NCI-H226 (cell line): ENCODE data around the gene DELE1.

Experiments used
- DNase-seq: peaks from one replicate; pipeline ENCODE4 v3.0.0-alpha.2; 2015

DELE1 gene, protein sequence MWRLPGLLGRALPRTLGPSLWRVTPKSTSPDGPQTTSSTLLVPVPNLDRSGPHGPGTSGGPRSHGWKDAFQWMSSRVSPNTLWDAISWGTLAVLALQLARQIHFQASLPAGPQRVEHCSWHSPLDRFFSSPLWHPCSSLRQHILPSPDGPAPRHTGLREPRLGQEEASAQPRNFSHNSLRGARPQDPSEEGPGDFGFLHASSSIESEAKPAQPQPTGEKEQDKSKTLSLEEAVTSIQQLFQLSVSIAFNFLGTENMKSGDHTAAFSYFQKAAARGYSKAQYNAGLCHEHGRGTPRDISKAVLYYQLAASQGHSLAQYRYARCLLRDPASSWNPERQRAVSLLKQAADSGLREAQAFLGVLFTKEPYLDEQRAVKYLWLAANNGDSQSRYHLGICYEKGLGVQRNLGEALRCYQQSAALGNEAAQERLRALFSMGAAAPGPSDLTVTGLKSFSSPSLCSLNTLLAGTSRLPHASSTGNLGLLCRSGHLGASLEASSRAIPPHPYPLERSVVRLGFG

GRCh38 chr5:141923448-141924313, at the start of gene DELE1:
TSS of gene DELE1 (plus strand) at chr5:141923871. CDS start at chr5:141923942, 71 bp downstream.
- DNase-seq = peak; percentile 92

- DNase-seq = no peak
These were observed 49.8 kb upstream of the DELE1 start for GRCh38 chr5:141873933-141874261.

DNA sequence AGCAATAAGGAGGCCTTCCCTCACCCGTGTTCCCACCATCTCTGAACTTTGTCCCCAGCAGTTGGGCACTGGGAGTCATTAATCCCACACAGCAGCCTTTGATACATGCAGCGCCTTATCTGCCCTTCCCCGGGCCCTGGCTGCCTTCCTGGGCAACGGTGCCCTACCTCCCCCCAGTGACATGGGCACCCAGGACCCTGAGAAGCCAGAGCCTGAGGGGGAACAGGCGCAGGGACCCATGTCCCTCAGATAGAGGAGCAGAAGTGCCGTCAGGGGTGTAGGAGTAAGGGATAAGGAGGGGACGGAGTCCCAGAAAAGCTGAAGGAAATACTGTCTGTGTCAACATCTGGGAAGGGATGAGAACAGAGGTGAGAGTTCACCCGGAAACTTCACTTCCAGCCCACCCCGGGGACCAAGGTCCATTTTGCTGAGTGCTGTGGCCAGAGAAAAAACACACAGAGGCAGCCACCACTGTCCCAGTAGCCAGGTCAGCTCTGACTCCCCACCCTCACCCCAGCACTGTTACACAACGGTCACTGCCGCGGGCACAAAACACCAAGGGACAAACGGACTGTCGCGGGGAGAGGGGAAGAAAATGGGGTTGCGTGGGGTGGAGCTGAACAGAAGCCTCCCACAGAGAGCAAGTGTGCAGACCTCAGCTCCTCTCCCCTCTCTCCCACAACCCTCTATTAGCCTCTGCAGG, 49.3 kb upstream of the DELE1 start:
- DNase-seq = no peak

DNA sequence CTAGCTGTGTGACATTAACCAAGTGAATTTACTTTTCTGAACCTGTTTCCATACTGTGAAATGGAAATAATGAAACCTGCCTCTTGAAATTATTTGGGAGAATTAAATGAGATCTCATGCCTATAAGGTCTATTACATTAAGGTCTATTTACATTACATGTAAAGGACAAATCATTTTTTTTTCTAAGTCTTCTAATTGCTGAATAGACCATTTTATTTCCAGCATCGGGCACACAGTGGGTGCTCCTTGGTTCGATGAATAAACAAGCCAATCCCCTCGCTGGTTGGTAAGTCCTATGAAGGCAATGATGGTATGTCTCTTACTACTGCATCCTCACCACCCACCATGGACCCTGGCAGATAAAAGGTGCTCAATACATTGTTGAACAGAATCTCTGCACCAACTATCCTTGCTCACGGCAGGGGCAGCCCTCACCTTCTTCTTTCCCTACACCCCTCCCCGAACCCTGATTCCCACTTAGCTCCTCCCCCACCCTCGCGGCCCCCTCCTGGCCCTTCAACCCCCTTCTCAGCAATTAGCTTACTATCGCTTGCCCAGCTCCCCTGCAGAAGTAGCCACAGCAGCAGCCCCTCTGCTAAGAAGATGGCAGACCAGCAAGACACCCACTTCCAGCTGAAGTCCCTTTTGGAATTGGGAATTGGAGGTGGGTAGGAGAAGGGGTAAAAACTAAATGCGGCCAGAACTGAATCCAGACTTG, 48.5 kb upstream of the DELE1 start:
- DNase-seq = no peak

GRCh38 chr5:141875795-141876627, 47.7 kb upstream of the DELE1 start:
- DNase-seq = no peak

DNA sequence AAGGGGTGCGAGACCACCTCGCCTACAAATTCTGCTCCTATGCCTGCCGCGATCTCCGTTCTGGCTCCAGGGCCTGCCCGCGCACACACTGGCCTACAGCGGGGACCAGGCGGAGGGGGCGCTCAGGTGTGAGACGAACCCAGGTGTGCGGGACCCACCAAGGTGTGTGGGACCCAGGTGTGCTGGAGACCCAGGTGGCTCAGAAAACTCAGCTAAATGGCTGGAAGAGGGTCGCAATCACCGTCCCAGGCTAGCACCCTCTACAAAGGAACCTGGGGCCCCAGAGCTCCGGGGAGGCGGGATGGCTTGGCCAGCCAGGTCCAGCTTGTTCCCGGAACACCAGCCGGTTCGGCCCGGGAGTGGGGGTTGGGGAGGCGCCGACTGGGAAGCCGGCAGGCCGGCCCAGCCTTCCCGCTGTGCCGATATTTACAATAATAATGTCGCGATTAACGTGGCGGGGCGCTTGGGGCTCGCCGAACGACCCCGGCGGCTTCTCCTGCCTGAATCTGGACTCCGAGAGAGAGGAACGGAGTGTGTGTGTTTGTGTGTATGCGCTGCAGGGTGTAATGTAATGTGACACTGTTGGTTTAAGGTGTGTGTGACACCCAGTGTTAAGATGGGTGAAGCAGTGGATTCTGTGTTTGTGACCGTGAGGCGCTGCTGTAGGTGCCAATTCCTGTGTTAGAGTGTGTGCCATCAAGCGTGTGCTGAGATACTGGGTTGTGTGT, 46.9 kb upstream of the DELE1 start:
- no peak for DNase-seq

DNA sequence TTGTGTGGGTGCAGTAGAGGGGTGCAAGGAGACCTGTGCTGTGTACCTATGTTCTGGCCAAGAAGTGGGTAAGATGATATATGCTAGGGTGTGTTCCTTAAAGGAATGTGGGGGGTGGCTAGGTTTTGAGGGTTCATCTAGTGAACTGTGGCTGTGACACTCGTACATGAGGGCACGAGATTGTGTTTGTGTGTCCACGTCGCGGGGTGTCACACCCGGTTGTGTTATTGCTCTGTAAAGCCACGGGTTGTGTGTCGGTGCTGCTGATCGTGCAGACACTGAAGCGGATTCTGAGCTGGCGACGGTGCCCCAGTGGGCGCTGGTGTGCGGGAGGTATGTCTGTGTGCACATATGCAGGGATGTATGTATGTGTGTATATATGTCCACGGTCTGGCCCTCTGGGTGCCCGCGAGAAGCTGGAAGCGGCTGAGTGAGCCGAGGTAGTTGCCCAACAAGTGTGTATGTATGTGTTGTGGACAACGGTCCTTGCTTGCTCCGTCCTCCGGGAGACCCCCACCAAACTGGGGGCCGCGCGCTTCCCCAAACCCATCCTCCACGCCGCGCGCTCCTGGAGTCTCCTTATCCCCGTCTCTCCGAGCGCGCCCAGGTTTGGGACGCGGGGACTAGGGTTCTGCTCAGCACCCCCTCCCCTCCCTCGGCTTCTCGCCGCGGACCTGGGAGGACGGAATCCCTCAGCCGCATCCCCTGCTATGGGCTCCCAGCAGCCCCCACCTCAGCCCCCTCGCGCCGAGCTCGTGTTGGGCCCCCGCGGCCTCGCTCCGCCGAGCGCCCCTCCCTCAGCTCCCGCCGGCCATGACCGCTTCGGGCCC, 46.1 kb upstream of the DELE1 start:
- DNase-seq = no peak

DNA sequence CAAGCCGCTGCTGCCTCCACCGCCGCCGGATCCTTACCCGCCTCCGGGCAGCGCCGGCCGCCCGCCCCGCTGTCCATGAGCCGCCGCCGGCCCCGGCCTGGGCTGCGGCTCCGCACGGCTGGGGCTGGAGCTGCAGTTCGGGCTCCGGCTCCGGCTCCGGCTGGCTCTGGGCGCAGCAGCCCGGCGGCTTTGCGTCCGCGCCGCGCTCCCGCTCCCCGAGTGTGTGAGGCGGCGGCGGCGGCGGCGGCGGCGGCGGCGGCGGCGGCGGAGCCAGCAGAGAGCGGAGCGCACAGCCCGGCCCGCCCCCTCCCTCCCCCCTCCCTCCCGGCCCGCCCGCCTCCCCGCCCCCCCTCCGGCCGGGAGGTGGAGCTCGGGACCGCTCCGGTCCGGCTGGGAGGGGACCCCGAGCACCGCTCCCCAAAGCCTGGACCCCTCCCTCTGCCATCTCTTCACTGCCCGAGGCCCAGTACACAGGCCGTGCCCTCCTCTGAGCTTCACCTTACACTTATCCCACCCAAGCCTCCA, 45.4 kb upstream of the DELE1 start, which contains the start of gene PCDH1:
Gene PCDH1 (minus strand): TSS at position 225 of the 525 bp plus-strand sequence. CDS start 148 bp downstream, at position 77.
- DNase-seq = no peak

- DNase-seq = peak; percentile 73
These were observed 44.8 kb upstream of the DELE1 start for GRCh38 chr5:141878711-141879425.

DNA sequence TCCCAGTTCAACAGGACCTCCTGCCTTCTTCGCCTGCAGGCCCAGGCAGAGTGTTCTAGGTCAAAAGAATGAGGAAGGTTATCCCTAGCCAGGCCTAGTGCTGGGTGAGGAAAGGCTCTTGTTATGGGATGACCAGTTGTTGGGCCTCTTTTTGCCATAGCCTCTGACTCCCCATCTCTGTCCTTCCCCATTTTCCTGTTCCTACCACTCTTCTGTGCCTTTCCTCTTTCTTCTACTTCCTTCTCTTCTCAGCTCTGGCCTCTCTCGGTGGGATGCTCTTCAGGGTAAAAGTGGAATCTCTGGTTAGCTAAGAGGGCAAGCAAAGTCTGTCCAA, 44.3 kb upstream of the DELE1 start:
- no peak for DNase-seq

DNA sequence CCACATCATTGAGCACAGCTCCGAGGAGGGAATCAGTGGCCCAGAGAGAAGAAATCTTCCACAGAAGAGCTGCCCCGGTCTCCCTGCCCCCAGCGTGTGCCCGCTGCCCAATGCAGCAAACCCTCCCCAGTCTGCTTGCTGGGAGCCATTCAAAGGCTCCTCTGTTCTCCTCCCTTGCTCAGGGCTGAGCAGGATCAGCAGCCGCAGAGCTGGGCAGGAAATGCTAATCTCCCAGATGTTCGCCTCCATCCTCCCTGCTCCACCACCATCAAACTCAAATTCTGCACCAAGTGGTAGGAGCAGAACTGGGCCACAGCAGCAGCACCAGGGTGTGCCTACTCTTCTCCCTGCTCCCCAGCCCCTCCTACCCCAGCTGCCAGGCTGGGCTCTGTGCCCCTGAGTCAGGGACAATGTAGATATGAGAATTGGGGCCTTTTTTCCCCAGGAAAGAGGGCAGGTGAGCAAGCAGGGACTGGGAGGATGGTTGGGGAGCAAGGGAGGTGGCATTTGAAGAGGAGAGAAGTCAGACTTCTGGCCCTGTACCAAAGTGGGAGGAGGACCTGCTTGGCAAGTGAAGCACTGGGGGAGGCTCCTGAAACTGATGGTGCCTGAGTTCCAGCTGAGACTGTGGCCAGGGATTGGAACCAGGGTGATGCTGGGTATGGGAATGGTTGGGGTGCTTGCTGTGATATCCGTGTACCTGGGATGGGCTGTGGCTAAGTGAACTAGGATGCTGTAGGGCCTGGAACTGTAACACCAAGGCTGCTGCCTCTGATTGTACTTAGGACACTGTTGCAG, 43.5 kb upstream of the DELE1 start:
- DNase-seq = no peak

- DNase-seq = peak; percentile 16
These were observed 42.5 kb upstream of the DELE1 start for GRCh38 chr5:141880961-141881801.

- DNase-seq = no peak
These were observed 41.8 kb upstream of the DELE1 start for GRCh38 chr5:141881886-141882285.

DNA sequence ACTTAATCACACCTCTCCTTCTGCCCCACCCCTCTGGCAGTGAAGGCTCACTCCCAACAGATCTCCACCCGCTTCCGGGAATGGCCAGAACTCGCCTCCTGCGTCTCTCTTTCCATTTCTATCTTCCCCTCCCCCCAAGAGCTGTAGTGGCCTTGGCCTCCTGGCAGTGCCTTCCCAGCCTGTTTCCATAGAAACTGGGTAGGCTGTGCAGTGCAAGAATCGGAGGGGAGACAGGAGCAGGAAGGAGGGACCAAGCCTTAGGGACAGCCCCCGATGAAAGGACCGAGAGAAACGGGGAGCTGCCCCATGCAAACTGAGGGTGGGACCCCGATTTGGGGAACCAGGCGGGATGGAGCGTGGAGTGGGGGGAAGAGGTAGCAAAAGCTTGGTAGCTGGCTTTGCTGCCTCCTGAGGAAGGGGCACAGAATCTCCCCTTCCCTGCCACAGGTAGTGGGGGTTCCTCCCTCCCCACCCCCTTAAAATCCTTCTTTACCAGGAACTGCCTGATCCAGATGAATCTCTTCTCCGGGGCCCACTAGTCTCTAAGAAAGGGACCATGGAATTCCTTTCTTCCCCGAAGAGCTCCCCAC, 41.0 kb upstream of the DELE1 start:
- DNase-seq = no peak

- peak; percentile 45 for DNase-seq
These were observed 40.3 kb upstream of the DELE1 start for GRCh38 chr5:141883184-141883891.

GRCh38 chr5:141883892-141884318, 39.8 kb upstream of the DELE1 start:
- DNase-seq = no peak
